ENCODE measurements around the gene EBI3. TPM values are rescaled to one million over a fixed set of nuclear protein-coding genes. Genes with fewer than 3 reads are reported as not detected.

EBI3 gene
- not detected for polyA plus RNA-seq (2012; ENCODE audit: insufficient read depth, insufficient read length, low read depth)

DNA sequence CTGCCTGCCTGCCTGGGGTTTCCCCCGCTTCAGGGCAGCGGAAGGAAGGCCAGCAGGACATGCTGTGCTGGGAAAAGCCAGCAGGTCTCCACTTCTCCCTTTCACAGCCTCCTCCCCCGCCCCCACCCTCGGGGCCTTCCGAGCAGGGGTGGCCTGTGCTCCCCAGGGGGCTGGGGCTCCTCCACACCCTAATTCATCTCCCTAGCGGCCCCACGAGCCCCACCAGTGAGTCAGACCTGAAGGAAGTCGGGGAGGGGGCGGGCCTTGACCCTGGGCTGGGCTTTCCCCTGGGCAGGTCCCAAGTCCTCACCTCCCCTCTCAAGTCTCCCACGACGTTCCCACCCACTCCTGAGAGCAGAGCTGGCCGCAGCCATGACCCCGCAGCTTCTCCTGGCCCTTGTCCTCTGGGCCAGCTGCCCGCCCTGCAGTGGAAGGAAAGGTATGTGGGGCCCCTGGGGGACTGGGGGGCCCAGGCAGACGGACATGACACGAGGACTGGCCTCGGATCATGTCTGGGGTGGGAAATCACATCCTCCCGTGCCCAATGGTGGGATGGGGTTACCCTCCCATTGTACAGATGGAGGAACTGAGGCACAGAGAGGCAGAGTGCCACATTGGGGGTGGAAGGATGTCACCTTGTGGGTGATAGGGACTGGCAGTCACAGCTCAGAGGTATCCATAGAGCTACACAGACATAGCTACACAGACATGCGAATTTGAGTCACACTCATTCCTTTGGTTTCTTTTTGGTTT is at the start of gene EBI3:
Gene EBI3 (plus strand): TSS at position 345 of the 753 bp plus-strand sequence. CDS start 28 bp downstream, at position 373.
- TF ChIP-seq, protein P1, sequence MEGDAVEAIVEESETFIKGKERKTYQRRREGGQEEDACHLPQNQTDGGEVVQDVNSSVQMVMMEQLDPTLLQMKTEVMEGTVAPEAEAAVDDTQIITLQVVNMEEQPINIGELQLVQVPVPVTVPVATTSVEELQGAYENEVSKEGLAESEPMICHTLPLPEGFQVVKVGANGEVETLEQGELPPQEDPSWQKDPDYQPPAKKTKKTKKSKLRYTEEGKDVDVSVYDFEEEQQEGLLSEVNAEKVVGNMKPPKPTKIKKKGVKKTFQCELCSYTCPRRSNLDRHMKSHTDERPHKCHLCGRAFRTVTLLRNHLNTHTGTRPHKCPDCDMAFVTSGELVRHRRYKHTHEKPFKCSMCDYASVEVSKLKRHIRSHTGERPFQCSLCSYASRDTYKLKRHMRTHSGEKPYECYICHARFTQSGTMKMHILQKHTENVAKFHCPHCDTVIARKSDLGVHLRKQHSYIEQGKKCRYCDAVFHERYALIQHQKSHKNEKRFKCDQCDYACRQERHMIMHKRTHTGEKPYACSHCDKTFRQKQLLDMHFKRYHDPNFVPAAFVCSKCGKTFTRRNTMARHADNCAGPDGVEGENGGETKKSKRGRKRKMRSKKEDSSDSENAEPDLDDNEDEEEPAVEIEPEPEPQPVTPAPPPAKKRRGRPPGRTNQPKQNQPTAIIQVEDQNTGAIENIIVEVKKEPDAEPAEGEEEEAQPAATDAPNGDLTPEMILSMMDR (IDR thresholded peaks at IDR 0.05; ENCODE audit: low read depth, low read length): no peak
- Histone ChIP-seq H3K9me3 (no peaks in the 10 kb centered on the region), H3K36me3 (no peaks in the 10 kb centered on the region), H3K27me3 (no peaks in the 10 kb centered on the region), H3K4me3 (ENCODE audit: low read depth, low read length) (no peak within 1 kb of the TSS), H3K4me1 (no peaks in the 10 kb centered on the region)
- no peak for DNase-seq

DNA sequence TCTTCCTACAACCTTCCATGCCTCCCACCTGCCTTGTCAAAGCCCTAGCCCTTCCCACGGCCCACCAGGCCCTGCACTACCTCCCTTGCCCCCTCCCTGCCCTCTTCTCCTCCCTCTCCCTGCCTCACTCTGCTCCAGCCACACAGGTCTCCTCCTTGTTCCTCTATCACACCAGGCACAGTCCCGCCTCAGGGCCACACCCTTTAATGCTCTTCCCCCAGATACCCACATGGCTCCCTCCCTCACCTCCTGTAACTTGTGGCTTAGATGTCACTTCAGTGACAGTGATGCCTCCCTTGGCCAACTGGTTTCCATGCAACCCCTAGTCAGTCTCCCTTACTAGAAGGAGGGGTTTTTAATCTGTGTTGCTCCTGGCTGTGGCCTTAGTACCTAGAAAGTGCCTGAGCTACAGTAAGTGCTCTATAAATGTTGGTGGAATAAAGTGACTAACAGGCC is 48.2 kb upstream of the EBI3 start:
- H3K27me3 ChIP-seq: no peaks in the 10 kb centered on the region
- H3K9me3 ChIP-seq: no peaks in the 10 kb centered on the region
- H3K4me1 ChIP-seq: peaks cover 3% of the 10 kb centered on the region; the same call in 1 of the 2 replicates
- no peak for DNase-seq
- no peak overlapping the region for H3K4me3 ChIP-seq (ENCODE audit: low read depth, low read length)
- H3K36me3 ChIP-seq: peaks cover 7% of the 10 kb centered on the region
- TF ChIP-seq, protein P1 (IDR thresholded peaks at IDR 0.05; ENCODE audit: low read depth, low read length): no peak

DNA sequence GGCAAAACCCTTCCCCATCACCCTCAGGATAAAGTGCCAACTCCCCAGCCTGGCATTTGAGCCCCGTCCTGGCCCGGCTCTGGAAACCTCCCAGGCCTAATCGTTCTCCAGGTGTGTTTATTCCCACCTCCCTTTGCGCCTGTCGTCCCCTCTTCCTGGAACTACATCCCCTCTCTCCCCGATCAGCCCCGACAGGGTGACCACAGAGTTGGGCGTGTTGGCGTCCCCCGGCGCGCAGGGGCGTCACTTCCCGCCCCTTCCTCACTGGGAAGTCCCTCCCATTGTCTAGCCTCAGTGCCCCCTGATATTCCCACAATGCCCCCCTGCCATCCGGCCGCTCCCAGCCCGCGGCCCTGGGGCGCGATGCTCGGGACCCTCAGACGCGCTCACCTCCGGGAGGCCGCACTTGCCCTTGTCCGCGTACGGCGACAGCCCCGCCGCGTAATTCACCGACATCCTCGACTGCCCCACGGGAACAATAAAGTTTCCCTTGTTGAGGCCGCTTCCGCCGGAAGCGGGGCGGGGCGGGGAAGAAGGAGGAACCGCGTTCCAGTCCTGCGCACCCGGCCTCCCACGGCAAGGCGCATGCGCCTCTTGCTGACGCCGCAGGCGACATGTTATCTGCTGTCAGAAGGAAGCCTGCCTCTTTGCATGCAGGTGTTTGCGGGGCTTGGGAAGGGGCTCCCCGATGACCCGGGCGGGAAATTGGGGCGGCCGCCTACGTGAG is 47.1 kb upstream of the EBI3 start, which contains the start of the genes ANKRD24 and SIRT6:
Gene ANKRD24 (plus strand): TSS at position 606 of the 727 bp plus-strand sequence. CDS start 3,737 bp downstream, outside the sequence.
Gene SIRT6 (minus strand): TSS at position 480 of the 727 bp plus-strand sequence. CDS start 24 bp downstream, at position 456.
- Histone ChIP-seq H3K9me3 (no peaks in the 10 kb centered on the region), H3K36me3 (peaks cover 7% of the 10 kb centered on the region), H3K27me3 (no peaks in the 10 kb centered on the region), H3K4me3 (ENCODE audit: low read depth, low read length) (peak within 1 kb of the TSS; percentile 97), H3K4me1 (peaks cover 3% of the 10 kb centered on the region; the same call in 1 of the 2 replicates)
- DNase-seq: peak; percentile 97
- TF ChIP-seq, protein P1 (IDR thresholded peaks at IDR 0.05; ENCODE audit: low read depth, low read length): no peak

DNA sequence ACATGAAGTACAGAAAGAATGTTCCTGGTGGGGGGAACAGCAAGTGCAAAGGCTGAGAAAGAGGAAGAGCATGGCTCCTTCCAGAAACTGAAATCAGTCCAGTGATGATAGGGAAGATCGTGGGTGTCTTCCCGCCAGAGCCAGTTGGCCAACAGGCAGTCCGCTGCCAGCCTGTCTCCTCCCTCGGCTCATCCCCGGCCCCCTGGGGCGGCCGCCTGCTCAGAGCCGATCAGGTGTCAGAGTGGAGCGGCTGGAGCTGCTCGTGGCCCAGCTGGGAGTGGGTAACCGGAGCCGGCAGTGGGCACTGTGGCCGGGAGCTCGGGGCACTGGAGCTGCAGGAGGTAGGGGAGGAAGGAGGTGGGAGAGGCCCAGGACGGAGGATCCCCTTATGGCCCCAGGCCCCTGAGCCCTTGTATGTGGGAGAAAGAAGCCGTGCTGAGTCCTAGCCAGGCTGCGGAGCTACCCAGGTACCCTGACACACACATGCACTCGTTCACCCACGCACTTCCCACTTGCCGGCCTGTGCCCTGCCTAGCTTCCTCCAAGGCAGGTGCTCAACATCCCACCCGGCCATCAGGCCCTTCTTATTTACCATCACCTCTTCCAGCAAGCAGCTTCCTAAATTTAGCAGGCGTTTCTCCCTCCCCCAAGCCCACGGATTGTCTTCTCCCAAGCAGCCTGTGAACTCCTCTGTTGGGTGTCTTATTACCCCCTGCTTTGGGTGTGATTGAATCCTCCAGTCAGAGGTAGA is 45.2 kb upstream of the EBI3 start:
- Histone ChIP-seq H3K4me3 (ENCODE audit: low read depth, low read length) (no peak overlapping the region), H3K9me3 (no peaks in the 10 kb centered on the region), H3K4me1 (peaks cover 3% of the 10 kb centered on the region; the same call in 1 of the 2 replicates), H3K36me3 (peaks cover 7% of the 10 kb centered on the region), H3K27me3 (no peaks in the 10 kb centered on the region)
- TF ChIP-seq, protein P1 (IDR thresholded peaks at IDR 0.05; ENCODE audit: low read depth, low read length): no peak
- DNase-seq: no peak

DNA sequence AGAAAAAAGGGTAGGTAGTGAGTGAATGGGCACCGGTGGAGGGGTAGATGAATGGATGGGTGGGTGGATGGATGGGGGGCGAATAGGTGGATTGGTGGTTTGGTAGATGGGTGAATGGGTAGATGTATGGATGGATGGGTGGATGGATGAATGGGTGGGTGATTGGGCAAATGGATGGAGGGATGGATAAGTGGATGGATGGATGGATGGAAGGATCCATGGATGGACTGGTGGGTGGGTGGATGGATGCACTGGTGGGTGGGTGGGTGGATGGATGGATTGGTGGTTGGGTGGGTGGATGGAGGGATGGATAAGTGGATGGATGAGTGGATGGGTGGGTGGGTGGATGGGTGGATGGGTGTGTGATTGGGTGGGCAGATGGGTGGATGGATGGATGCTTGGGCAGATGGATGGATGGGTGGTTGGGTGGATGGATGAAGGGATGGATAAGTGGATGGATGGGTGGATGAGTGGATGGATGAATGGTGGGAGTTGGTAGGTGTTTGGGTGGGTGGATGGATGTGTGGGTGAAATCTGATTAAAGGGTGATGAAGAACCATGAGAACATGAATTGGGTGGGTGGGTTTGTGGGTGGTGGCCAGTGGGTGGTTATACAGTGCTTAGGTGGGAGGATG is 44.5 kb upstream of the EBI3 start:
- H3K27me3 ChIP-seq: no peaks in the 10 kb centered on the region
- peaks cover 3% of the 10 kb centered on the region; the same call in 1 of the 2 replicates for H3K4me1 ChIP-seq
- TF ChIP-seq, protein P1 (IDR thresholded peaks at IDR 0.05; ENCODE audit: low read depth, low read length): no peak
- DNase-seq: no peak
- H3K9me3 ChIP-seq: no peaks in the 10 kb centered on the region
- peaks cover 7% of the 10 kb centered on the region for H3K36me3 ChIP-seq
- no peak overlapping the region for H3K4me3 ChIP-seq (ENCODE audit: low read depth, low read length)

All from BE2C (cell line).